Renal pelvis (tissue), 4 donors: Measurements from ENCODE around the gene PIK3R4. TPM values are rescaled to one million over a fixed set of nuclear protein-coding genes. Genes with fewer than 3 reads are reported as not detected.

Source experiments
- DNase-seq: peaks from one replicate; pipeline ENCODE4 v3.0.0-alpha.2; 2013
- polyA plus RNA-seq, 3 donors: library from polyadenylated mRNA; unstranded; fragments of 120-200 nt; gene quantifications; one replicate each; pipeline ENCODE4 v1.2.1, GENCODE V29; 2013; ENCODE audit not compliant: insufficient read length in 3 of 3

PIK3R4 gene
- polyA plus RNA-seq, 3 donors, result 41.5 to 46.8 (median 46.7) TPM

DNA sequence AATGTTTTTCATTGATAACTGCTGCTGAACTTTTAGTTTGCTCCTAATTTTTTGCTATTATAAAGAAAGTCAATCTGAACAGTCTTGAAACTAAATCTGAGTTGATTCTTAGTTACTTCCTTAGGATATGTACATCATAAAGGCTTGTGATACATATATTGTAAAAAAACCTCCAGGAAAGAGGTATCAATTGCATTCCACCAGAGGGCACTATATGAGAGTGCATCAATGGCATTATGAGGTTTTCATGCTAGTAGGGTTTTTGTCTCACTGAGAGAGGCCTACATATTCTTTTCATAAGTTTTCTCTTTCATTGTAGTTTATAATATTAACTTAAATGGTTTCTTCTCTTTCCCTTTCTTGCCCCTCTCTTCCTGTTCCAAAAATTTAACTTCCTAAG is 46.9 kb downstream of the PIK3R4 start:
- DNase-seq, result no peak

- DNase-seq, result no peak
Observed at GRCh38 chr3:130693314-130693713, 53.3 kb downstream of the PIK3R4 start.

GRCh38 chr3:130692455-130692854 is 54.2 kb downstream of the PIK3R4 start:
- DNase-seq, result no peak

GRCh38 chr3:130688697-130689470 is 57.7 kb downstream of the PIK3R4 start:
- DNase-seq, result no peak

GRCh38 chr3:130688015-130688688 is 58.5 kb downstream of the PIK3R4 start:
- no peak for DNase-seq

DNA sequence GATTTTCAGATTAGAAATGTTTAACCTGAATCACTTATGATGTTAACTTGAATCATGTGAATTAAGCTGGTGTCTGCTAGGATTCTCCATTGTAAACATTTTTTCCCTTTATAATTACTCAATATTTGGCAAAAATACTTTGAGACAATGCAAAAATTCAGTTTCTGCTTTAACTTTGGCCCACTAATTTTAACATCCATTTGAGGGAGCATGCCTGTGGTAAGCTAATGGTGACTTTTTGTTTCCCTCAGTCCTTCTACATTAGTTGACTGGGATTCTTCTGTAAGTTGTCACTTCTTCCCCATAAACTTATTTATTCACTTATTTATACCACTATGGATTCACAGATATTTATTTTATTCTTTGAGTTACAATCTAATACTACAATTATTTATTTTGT is 59.3 kb downstream of the PIK3R4 start:
- no peak for DNase-seq

DNA sequence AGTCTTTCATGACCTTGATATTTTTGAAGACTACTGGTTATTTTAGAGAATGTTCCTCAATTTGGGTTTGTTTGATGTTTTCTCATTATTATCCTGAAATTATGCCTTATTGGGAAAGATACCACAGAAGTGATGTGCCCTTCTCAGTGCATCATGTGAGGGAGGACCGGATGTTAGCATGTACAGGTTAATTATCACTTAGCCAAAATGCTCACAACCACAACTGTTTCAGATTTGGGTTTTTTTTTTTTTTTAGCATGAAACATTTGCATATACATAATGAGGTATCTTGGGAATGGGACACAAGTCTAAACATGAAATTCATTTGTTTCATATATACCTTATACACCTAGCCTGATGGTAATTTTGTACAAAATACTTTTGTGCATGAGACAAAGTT is 59.8 kb downstream of the PIK3R4 start:
- DNase-seq, result no peak

- no peak for DNase-seq
Observed at GRCh38 chr3:130682131-130682530, 64.5 kb downstream of the PIK3R4 start.

DNA sequence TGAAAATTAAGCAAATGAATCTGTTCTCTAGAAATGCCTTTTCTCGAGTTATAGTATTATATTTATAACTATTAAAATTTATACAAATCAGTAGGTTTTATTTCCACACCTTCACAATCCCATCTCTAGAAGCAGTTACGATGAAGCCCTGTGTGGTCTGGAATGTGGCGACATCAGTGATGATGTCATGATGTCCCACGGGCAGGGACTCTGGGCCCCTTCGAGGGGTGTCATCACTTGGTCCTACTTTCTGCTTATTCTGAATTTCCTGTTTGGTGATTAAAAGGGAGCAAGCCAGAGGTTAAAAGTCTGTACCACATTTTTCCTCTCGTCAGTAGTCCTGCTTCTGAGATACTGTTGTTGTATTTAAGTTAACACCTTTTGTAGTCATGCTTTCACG is 67.4 kb downstream of the PIK3R4 start:
- no peak for DNase-seq

- no peak for DNase-seq
Observed at GRCh38 chr3:130677343-130677742, 69.3 kb downstream of the PIK3R4 start.

DNA sequence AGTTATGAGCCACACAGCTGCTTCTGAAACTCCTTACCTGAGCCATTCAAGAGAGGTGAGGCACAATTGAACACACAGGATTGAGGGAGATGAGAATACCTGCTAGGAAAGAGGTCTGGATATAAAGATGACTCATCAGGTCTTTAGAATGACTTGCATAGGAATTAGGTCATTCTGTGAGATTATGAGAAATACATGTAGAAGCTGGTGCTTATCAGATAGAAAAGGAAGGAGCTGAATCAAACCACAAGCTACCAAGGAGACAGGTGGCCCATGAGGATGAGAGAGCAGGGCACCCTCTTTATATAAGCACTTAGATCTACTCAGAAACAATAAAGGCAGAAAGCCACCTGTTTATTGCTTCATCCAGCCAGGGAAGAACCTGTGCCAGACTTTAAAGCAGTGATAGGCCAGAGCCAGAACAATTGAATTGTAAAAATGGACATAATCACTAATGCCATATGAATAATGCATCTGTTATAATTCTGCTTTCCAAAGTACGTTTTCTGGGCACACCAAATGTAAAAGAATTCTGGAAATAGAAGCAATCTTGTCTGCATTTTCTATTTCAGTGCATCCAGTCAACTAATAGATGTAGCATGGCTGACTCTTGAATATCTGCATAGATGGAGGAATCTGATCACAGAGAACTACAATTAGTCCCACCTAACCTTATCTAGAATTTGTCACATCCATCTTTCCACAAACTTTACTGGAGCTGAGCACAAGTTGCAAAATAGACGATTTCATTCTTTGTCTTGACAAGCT is 74.9 kb downstream of the PIK3R4 start:
- DNase-seq, result no peak

DNA sequence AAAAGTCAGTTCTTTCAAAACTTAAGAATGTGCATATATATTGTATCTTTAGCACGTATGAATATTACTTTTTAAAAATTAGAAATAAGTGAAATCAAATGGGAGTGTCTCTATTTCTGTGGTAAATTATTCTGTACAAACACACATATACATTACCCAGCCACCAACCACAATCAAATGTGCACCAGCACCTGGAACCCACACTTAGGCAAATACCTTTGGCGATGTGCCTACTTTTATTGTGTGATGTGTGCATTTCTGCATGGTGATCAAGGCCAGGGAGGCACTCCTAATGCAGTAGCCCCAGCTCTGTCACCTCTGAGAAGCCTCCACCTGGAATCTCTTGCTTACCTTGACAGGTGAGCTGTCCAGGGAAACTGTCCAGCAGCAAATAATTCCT is 76.9 kb downstream of the PIK3R4 start:
- DNase-seq, result no peak

DNA sequence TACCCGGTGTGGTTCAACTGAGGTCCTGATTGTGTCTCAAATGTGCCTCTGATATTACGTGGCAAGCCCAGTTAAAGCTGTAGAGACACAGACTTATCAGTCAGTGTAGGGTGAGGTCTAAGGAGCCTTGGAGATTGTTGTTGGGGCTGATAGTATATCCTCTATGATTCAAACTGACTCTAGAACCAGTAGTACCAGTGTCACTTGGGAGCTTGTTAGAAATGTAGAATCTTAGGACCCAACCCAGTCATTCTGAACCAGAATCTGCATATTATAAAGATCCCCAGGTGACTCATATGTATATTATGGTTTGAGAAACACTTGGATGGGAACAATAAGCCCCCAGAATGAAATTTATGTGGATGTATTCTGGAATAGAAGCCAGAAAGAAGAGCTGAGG is 83.5 kb downstream of the PIK3R4 start:
- DNase-seq, result no peak

GRCh38 chr3:130662501-130662996 is 84.1 kb downstream of the PIK3R4 start:
- DNase-seq, result peak; percentile 76

DNA sequence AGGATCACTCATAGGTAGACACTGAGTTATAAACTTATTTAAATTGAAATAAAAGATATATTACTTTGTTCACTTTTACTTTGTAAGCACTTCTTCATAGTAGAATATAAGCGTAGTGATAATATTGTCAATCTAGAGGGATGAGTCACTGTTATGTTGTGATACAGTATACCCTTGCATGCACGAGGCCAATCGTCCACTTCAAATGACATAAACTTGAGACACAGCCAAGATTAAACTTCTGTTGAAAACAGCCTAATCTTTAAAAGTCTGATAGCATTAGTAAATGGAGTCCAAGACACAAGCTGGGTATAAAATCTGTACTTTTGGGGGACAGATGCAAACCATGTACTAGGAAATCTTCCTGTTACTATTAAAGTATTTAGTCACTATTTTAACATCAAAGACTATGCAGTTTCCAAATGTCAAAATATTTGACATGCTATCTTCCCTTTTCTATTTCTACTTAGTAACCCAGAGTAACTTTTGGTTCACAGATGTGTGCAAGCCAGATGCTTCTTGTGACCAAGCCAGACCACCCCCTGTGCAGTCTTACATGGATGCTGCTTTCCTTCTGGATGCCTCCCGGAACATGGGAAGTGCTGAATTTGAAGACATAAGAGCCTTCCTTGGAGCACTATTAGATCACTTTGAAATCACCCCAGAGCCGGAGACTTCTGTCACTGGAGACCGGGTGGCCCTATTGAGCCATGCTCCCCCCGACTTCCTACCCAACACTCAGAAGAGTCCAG is 85.3 kb downstream of the PIK3R4 start:
- no peak for DNase-seq

DNA sequence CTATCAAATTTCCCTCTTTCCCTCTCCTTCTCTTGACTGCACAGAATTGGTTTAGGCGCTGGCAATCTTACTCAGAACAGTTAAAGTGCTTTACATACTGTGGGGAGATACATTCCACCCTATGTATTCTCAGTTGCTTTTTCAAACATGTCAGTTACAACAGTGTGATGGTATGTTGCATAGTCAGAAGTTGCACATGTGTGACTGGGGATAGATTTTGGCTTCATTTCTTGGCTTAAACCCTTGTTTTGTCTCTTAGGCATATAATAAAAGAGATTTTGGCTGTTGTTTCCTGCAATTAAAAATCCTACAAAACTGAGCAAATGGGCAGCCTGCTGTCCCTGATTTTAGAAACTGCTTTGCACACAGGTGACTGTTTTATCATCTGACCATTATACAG is 86.7 kb downstream of the PIK3R4 start:
- DNase-seq, result no peak

DNA sequence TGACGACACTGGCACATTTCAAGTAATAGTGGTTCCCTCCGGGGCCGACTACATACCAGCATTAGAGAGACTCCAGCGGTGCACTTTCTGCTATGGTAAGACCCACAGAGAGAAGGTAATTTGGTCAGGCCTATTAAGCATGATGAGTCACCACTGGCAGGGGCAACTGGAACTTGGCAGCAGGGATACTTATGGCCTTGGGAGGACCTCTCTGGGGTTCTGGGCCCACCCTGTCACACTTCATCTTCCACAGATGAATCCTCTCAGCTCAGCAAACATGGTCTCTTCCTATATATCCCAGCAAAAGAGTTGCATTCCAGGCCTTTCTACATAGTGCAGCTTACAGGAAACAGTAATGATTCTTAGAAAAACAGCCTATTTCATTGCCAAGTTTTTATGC is 88.0 kb downstream of the PIK3R4 start:
- DNase-seq, result peak; percentile 67

DNA sequence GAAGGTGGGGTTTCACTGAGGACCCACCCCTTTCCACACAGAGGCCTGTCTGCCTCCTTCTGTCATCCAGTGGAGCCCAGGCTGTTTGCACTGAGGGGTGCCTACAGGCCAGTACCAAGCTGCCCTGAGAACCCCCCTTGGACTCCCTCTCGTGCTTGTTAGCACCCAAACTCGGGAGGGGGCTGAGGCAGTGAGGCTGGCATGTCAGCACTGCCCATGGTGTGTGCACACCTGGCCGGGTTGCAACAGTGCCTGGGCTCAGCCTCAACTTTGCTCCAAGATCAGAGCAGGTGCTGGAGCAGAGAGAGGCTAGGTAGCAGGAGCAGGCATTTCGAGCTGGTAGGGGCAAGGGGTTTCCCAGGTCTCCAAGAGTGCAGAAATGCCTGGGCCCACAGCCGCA is 90.0 kb downstream of the PIK3R4 start:
- no peak for DNase-seq

DNA sequence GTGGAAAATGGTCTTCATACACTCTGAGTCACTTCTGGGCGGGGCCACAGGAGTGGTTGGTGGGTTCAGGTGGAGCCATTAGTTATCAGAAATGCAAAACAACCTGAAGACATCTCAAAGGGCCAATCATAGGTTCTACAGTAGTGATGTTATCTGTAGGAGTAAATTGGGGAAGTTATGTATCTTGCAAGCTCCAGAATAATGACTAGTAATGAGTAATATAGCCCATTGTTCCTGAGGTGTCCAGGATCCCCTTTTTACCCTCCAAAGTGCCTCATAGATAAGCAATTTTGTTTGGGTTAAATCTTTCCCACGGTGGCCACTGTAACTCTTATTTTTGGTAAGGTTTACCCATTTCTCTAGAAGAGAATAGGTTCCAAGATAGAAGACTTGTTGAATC is 91.7 kb downstream of the PIK3R4 start:
- DNase-seq, result no peak

- DNase-seq, result no peak
Observed at GRCh38 chr3:130654091-130654490, 92.5 kb downstream of the PIK3R4 start.

GRCh38 chr3:130649061-130649654 is 97.5 kb downstream of the PIK3R4 start:
- DNase-seq, result no peak

DNA sequence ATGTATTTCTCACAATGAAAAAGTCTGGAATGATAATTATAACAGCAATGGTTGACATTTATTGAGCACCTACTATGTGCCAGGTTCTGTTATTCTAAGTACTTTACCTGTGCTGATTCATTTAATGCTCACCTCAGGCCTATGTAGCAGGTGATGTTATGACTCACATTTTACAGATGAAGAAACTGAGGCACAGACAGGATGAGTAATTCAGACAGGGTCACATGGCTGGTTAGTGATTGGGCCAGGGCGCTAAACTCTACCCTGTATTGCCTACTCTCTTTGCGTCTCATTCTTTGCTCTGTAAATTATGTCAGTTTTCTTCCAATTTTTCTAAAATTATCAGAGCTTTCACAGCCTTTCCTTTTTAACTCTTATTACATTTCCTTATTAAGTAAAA is 98.3 kb downstream of the PIK3R4 start:
- no peak for DNase-seq
